ENCODE results near the gene ETDB.
A peak's percentile ranks its signal among the peaks of the same experiment; 100 is the strongest.
"Not testable (repeated sequence)": the region's sequence is repeated elsewhere in the genome, so short reads cannot be mapped to it uniquely, and the experiment has no call there.

Gene ETDB

GRCh38 chrX:135120056-135120576, at the start of gene ETDB:
ETDB (minus strand) TSS chrX:135120526; CDS start chrX:135119261, 1,265 bp downstream.
- not testable (repeated sequence) for DNase-seq (ENCODE audit: low spot score)

DNA sequence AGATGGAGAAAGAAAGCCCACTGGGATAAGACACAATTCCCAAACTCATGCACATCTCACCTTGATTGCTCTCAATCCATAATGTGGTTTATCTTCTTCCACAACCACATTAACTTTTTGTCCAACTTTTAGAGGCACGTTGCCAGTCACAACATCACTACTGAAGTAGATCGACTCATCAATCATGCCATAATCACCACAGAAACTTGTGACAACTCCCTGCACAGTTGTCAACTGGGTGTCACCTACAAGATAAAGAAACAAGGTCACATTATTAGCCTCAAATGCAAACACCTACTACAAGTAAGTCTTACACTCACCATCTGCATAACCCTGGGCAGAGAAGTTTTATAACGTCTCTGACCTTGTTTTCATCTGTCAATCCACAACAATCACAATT, 49.2 kb upstream of the ETDB start:
- not testable (repeated sequence) for DNase-seq (ENCODE audit: low spot score)

GRCh38 chrX:135168486-135168885, 48.2 kb upstream of the ETDB start:
- DNase-seq (ENCODE audit: low spot score) = no peak

GRCh38 chrX:135154688-135155087, 34.4 kb upstream of the ETDB start:
- DNase-seq (ENCODE audit: low spot score) = not testable (repeated sequence)

GRCh38 chrX:135126145-135126544, 5.8 kb upstream of the ETDB start:
- DNase-seq (ENCODE audit: low spot score) = not testable (repeated sequence)

DNA sequence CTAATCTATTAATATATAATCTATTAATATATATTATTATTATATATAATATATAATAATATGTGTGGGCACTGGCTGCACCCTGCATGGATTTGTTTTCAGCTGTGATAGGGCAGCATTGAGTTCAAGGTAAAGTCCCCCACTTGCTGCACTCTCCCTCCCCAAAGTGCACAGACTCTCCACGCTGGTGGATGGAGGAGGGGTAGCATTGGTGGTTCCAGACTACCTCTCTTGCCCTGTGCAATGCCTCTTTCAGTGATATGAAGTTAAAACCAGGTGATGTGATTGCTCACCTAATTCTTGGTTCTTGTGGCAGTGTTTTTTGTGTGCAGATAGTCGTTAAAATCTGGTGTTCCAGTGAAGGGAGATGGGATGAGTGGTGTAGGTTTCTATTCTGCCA, 4.3 kb downstream of the ETDB start:
- DNase-seq (ENCODE audit: low spot score) = not testable (repeated sequence)

DNA sequence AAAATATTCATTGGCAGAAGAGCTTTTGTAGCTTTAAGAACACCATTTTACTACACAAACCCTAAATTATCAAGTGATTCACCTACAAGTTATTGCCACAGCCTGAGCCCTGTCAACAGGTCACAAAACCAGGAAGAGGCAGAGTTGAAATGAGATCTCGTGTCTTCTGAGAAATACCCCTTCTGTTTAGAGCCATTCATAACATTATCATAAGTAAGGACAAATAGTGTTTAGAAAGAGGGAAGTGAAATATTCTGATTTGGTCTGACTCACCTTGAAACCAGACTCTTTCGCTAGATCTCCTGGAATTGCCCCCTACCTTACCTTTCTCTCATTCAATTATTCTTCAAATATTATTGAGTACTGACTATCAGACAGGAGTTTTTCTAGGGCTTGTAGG, 5.9 kb downstream of the ETDB start:
- DNase-seq (ENCODE audit: low spot score) = no peak

DNA sequence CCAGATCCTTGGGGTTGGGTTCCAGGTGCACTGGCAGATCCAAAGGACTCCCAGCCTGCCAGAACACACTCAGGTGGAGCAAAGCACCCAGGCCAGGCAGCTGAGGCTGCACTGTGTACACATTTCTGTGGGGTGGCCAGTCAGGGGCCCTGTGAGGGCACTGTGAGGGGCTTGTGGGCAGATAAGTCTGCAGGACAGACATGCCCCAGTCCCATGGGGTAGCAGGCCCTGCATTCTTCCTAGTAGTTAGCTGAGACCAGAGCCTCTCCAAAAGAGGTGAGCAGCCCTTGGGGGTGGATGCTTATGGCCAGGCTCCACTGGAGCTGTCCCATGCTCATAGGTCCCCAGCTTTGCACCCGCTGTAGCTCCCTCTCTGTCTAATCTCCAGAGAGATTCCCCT, 7.6 kb downstream of the ETDB start:
- no peak for DNase-seq (ENCODE audit: low spot score)

DNA sequence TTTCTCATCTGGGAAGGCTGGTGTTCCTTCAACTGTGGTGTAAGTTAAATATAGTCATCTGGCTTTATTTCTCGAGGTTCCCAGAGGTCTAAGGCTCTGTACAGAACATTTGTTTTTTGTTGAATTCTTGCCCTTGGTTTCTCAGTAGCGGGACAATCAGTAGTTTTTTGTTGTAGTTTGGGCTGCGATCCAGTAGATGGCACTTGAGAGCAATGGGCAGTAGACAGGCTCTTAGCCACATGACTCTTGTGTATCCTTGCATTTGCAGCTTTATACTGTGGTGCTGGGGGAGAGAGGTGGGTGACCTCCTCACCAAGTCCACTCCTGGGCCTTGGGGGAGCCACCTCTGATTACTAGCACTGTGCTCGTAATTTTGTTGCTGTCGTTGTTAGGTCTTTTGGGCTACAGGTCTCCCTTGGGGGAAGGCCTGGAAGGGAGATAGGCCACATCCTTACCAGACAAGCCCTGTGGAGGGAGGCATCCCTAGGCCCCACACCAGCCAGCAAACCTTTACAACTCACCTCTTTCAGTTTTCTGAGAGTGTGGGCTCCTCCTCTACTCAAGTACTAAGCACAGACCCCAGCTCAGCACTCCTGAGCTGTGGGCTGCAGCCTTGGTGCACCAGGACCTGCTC, 8.1 kb downstream of the ETDB start:
- peak; percentile 22 for DNase-seq (ENCODE audit: low spot score)

- no peak for DNase-seq (ENCODE audit: low spot score)
Observed at GRCh38 chrX:135109554-135109953, 10.8 kb downstream of the ETDB start.

- no peak for DNase-seq (ENCODE audit: low spot score)
Observed at GRCh38 chrX:135099493-135099783, 20.9 kb downstream of the ETDB start.

DNA sequence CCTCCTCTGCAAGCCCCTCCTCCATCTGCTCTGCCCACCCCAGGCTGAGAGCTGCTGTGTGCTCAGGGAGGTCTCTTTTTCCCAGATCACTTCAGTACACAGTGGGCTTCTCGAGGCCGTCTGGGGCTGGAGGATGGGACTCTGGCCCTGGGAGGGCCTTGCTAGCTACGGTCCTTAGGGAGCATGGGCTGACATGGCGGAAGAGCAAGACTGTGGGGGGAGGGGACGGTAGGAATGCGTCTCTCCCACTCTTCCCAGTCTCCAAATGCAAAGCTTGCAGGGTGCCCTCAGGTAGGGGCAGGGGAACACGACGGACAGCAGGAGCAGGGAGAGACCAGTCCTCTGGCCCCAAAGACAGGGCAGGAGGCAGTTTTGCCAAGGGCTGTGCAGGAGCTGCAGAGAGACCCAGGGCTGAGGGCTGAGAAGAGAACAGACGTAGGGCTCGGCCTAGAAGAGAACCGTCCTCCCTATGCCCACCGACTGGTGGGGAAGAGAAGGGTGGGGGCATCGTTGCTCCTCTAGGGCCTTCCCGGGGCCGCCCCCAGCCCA, 23.1 kb downstream of the ETDB start:
- not testable (repeated sequence) for DNase-seq (ENCODE audit: low spot score)

GRCh38 chrX:135095715-135096114, 24.6 kb downstream of the ETDB start:
- no peak for DNase-seq (ENCODE audit: low spot score)

- DNase-seq (ENCODE audit: low spot score) = no peak
Observed at GRCh38 chrX:135094726-135095125, 25.6 kb downstream of the ETDB start.

DNA sequence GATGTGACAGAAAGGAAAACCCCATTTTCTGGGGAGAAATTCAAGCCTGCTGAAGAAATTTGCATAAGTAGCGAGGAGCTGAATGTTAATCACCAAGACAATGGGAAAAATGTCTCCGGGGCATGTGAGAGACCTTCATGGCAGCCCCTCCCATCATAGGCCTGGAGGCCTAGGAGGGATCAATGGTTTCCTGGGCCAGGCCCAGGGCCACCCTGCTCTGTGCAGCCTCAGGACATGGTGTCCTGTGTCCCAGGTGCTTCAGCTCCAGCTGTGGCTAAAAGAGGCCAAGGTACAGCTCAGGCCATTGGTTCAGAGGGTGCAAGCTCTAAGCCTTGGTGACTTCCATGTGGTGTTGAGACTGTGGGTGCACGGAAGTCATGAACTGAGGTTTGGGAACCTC, 31.2 kb downstream of the ETDB start:
- DNase-seq (ENCODE audit: low spot score) = no peak

DNA sequence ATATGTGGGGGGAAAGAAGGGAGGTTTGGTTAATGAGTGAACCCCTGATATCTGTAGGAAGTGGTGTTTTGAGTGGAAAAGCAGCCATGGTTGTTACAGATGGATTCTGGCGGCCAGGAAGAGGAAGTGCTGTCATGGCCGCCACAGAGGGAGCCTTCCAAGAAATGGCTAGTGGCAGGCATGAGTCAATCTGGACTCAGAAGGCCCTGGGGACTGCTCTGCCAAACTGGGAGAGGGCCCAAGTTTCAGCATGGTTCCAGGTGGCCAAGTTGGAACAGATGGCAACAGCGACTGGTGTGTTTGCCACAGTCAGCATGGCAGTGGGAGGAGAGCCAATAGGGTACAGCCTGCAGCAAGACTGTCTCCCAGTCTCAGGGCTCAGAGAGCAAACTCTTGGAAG, 32.5 kb downstream of the ETDB start:
- DNase-seq (ENCODE audit: low spot score) = no peak

DNA sequence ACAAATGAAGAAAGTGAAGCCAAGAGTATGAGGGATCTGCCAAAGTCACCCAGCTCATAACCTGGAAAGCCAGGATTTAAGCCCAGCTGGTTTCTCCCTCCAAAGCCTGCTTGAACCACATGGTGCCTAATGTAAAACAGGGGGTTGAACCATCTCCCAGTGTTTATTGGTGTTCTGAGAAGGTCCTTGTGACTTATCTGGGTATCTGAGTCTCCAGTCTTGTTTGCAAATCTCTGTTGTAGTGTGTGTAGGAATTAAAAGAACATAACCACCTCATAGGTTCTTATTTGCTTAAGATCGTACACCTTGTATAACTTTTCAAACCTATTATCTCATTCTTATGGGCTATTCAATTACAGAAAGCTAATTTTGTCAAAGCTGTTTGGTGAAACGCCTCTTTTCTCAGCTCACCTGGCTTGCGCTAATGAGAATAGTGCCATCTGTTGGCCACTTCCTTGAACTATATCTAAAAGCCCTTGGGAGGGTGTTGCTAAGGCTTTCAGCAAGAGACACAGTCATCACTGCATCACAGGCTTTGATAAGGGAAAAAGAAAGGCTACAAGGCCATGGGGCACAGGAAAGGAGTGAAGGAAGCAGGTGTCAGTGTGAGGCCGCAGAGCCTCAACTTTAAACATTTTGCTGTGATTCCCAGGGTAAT, 34.0 kb downstream of the ETDB start:
- DNase-seq (ENCODE audit: low spot score) = peak; percentile 66

GRCh38 chrX:135081693-135082404, 38.5 kb downstream of the ETDB start:
- DNase-seq (ENCODE audit: low spot score) = no peak
